ENCODE results near the gene RIMS4. TPM values are rescaled to one million over a fixed set of nuclear protein-coding genes. Genes with fewer than 3 reads are reported as not detected.

The RIMS4 gene
- total RNA-seq, 1 donor from 2014 or later = 7.5 TPM

DNA sequence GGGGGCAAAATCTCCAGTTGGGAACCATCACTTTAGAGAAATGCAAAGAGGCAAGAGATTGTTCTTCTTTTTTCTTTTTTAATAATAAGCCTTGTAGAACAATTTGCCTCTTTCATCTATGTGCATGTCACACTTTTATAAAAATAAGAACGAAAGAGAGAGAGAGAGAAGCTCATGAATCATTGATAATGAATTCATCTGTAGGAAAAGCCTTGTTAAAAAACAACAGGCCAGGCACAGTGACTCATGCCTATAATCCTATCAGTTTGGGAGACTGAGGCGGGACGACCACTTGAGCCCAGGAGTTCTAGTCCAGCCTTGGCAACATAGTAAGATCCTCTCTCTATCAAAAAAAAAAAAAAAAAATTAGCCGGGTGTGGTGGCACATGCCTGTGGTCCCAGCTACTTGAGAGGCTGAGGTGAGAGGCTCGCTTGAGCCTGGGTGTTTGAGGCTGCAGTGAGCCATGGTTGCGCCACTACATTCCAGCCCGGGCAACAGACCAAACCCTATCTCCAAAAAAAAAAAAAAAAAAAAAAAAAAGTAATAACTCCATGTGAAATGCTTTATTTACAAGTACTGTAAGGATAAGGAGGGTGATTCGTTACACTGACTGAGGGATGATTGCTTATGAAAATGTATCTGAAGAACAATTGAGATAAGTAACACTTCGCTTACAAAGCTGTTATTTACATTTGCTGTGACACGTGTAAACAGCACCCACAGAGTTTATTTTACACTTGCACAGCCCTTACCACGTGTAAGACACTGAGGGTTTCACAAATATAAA lies 89.2 kb downstream of the RIMS4 start:
- no peak for DNase-seq (ENCODE audit: extremely low spot score, unreplicated experiment)
- no peak overlapping the region for H3K27ac Mint-ChIP-seq
- H3K36me3 Mint-ChIP-seq = no peaks in the 10 kb centered on the region
- H3K4me3 Mint-ChIP-seq = no peak overlapping the region
- TF ChIP-seq, protein P1, sequence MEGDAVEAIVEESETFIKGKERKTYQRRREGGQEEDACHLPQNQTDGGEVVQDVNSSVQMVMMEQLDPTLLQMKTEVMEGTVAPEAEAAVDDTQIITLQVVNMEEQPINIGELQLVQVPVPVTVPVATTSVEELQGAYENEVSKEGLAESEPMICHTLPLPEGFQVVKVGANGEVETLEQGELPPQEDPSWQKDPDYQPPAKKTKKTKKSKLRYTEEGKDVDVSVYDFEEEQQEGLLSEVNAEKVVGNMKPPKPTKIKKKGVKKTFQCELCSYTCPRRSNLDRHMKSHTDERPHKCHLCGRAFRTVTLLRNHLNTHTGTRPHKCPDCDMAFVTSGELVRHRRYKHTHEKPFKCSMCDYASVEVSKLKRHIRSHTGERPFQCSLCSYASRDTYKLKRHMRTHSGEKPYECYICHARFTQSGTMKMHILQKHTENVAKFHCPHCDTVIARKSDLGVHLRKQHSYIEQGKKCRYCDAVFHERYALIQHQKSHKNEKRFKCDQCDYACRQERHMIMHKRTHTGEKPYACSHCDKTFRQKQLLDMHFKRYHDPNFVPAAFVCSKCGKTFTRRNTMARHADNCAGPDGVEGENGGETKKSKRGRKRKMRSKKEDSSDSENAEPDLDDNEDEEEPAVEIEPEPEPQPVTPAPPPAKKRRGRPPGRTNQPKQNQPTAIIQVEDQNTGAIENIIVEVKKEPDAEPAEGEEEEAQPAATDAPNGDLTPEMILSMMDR (conservative IDR thresholded peaks at IDR 0.05) = no peak
- H3K4me1 Mint-ChIP-seq (ENCODE audit: unreplicated experiment) = no peaks in the 10 kb centered on the region
- H3K27me3 Mint-ChIP-seq = peaks cover 3% of the 10 kb centered on the region
- no peaks in the 10 kb centered on the region for H3K9me3 Mint-ChIP-seq

GRCh38 chr20:44720621-44720996 lies 89.7 kb downstream of the RIMS4 start:
- Mint-ChIP-seq H3K4me1 (ENCODE audit: unreplicated experiment) (no peaks in the 10 kb centered on the region), H3K4me3 (no peak overlapping the region), H3K27me3 (peaks cover 3% of the 10 kb centered on the region), H3K36me3 (no peaks in the 10 kb centered on the region), H3K27ac (no peak overlapping the region), H3K9me3 (no peaks in the 10 kb centered on the region)
- TF ChIP-seq, protein P1 (conservative IDR thresholded peaks at IDR 0.05) = no peak
- no peak for DNase-seq (ENCODE audit: extremely low spot score, unreplicated experiment)

- Mint-ChIP-seq H3K36me3 (no peaks in the 10 kb centered on the region), H3K4me3 (no peak overlapping the region), H3K27ac (no peak overlapping the region), H3K4me1 (ENCODE audit: unreplicated experiment) (no peaks in the 10 kb centered on the region), H3K27me3 (peaks cover 3% of the 10 kb centered on the region), H3K9me3 (no peaks in the 10 kb centered on the region)
- TF ChIP-seq, protein P1 (conservative IDR thresholded peaks at IDR 0.05) = no peak
- DNase-seq (ENCODE audit: extremely low spot score, unreplicated experiment) = no peak
Measured at GRCh38 chr20:44719841-44720240, 90.5 kb downstream of the RIMS4 start.

- DNase-seq (ENCODE audit: extremely low spot score, unreplicated experiment) = no peak
- Mint-ChIP-seq H3K4me3 (no peak overlapping the region), H3K27me3 (peaks cover 3% of the 10 kb centered on the region), H3K36me3 (no peaks in the 10 kb centered on the region), H3K27ac (no peak overlapping the region), H3K4me1 (ENCODE audit: unreplicated experiment) (no peaks in the 10 kb centered on the region), H3K9me3 (no peaks in the 10 kb centered on the region)
- TF ChIP-seq, protein P1 (conservative IDR thresholded peaks at IDR 0.05) = peak; percentile 64
Measured at GRCh38 chr20:44717986-44718385, 92.4 kb downstream of the RIMS4 start.

DNA sequence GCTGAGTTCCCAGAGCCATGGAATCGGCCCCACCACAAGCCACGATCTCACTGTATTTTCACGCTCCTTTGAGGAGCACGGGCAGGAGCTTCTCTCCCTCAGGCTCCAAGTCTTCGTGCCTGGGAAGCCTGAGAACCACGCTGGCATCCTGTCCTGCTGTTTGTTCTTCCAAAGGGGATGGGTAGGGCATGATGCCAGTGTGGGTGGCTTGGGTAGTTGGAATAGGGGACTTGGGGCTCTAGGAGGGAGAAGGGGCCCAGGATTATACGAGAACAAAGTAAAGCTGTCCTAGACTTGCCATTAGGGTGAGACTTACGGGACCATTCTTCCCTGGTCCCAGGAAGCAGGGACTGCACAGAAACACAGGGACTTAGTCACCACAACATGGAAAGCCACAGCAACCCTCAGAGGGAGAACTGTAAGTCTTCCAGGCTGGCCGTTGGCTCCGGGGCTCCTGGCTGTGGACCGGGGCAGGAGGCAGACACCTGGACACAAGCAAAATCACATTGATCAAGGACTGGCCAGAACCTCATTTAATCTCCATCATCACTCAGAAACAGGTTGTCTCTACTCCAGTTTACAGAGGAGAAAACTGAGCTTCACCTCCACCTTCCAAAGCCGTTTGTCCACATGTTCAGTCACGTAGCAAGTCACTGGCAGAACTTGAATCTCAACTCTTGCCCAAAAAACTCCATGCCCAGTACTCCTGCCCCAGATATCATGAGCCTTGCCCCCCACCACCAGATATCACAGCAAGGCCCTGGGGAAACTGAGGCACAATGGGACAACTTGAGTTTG lies 93.8 kb downstream of the RIMS4 start:
- Mint-ChIP-seq H3K36me3 (no peaks in the 10 kb centered on the region), H3K4me3 (no peak overlapping the region), H3K27me3 (peaks cover 3% of the 10 kb centered on the region), H3K9me3 (no peaks in the 10 kb centered on the region), H3K4me1 (ENCODE audit: unreplicated experiment) (no peaks in the 10 kb centered on the region), H3K27ac (peak overlapping the region; percentile 29)
- DNase-seq (ENCODE audit: extremely low spot score, unreplicated experiment) = no peak
- TF ChIP-seq, protein P1 (conservative IDR thresholded peaks at IDR 0.05) = no peak

Data from type B pancreatic cell (in vitro differentiated cells).